GM13976 (cell line): Measurements from ENCODE around the gene GRIK2.

Experiments
- DNase-seq: peaks from one replicate; pipeline ENCODE4 v3.0.0; 2012; ENCODE audit warnings: low spot score
- CTCF ChIP-seq: IDR thresholded peaks from 2 replicates; pipeline ENCODE4 v1.5.1; 2012; ENCODE audit warnings: borderline replicate concordance, mild to moderate bottlenecking; ENCODE audit not compliant: insufficient read depth; ENCODE audit errors: extremely low read depth, missing control alignments, control extremely low read depth
- in situ Hi-C: fragments of 300-500 bp; cut with MboI; formaldehyde crosslinking; loops from one replicate; pipeline ENCODE4 v1.12.0; 2022; ENCODE audit warnings: low sequenced_read_pairs, mixed read lengths, inconsistent platforms; ENCODE audit not compliant: unreplicated experiment

Gene GRIK2

GRCh38 chr6:101465863-101466262 is 72.4 kb downstream of the GRIK2 start:
- no peak for TF ChIP-seq CTCF
- in situ Hi-C loops: no loop called here
- no peak for DNase-seq

- DNase-seq: no peak
- TF ChIP-seq CTCF: no peak
- in situ Hi-C loops: no loop called here
Measured at GRCh38 chr6:101477436-101477835, 83.9 kb downstream of the GRIK2 start.

GRCh38 chr6:101478891-101479290 is 85.4 kb downstream of the GRIK2 start:
- no peak for TF ChIP-seq CTCF
- in situ Hi-C loops: no loop called here
- no peak for DNase-seq

GRCh38 chr6:101482606-101483005 is 89.1 kb downstream of the GRIK2 start:
- DNase-seq: no peak
- no peak for TF ChIP-seq CTCF
- in situ Hi-C loops: no loop called here

- TF ChIP-seq CTCF: no peak
- in situ Hi-C loops: no loop called here
- DNase-seq: no peak
Measured at GRCh38 chr6:101484781-101485180, 91.3 kb downstream of the GRIK2 start.

GRCh38 chr6:101486124-101486523 is 92.6 kb downstream of the GRIK2 start:
- TF ChIP-seq CTCF: no peak
- no peak for DNase-seq
- in situ Hi-C loops: no loop called here

GRCh38 chr6:101486726-101487125 is 93.2 kb downstream of the GRIK2 start:
- DNase-seq: no peak
- TF ChIP-seq CTCF: no peak
- in situ Hi-C loops: no loop called here
